Panc1 (cell line): ENCODE data around the gene RAB11FIP5.
A peak's percentile ranks its signal among the peaks of the same experiment; 100 is the strongest.

Experiments used
- CTCF ChIP-seq: fragments of 450-650 bp; IDR thresholded peaks from 2 replicates; pipeline ENCODE4 v1.5.1; 2017; ENCODE audit warnings: mild to moderate bottlenecking
- POLR2AphosphoS5 ChIP-seq: IDR thresholded peaks from 2 replicates; pipeline ENCODE4 v1.6.1; 2012; ENCODE audit warnings: mild to moderate bottlenecking, low read depth, low read length, moderate library complexity
- SIN3A ChIP-seq: IDR thresholded peaks from 2 replicates; pipeline ENCODE4 v1.6.1; 2012; ENCODE audit warnings: low read depth, mild to moderate bottlenecking, low read length, moderate library complexity, borderline replicate concordance; ENCODE audit not compliant: insufficient read depth
- TCF7L2 ChIP-seq: IDR thresholded peaks from 2 replicates; pipeline ENCODE4 v1.6.1; 2011; ENCODE audit warnings: mild to moderate bottlenecking, low read depth, low read length, inconsistent platforms

- peak; percentile 92 for TF ChIP-seq POLR2AphosphoS5
- no peak for TF ChIP-seq CTCF
- peak; percentile 74; the same call in 1 of the 2 replicates for TF ChIP-seq SIN3A
- 0 out of 2 replicates have a peak, but pooled peaks have one; percentile 22 for TF ChIP-seq TCF7L2
Measured at GRCh38 chr2:73071360-73072128, 41.2 kb downstream of the RAB11FIP5 start, which contains the start of gene SFXN5.
